GM18951 (cell line): ENCODE data around the gene TCEAL8.

Experiments
- POLR2A ChIP-seq: IDR thresholded peaks from 4 replicates; pipeline ENCODE4 v1.6.1; 2011; ENCODE audit warnings: mild to moderate bottlenecking; ENCODE audit not compliant: insufficient read length, insufficient read depth; ENCODE audit errors: extremely low read depth
- in situ Hi-C: fragments of 300-500 bp; cut with MboI; formaldehyde crosslinking; loops from one replicate; pipeline ENCODE4 v1.12.0; 2022; ENCODE audit warnings: low sequenced_read_pairs, mixed read lengths, inconsistent platforms; ENCODE audit not compliant: unreplicated experiment

Gene TCEAL8, protein sequence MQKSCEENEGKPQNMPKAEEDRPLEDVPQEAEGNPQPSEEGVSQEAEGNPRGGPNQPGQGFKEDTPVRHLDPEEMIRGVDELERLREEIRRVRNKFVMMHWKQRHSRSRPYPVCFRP

DNA sequence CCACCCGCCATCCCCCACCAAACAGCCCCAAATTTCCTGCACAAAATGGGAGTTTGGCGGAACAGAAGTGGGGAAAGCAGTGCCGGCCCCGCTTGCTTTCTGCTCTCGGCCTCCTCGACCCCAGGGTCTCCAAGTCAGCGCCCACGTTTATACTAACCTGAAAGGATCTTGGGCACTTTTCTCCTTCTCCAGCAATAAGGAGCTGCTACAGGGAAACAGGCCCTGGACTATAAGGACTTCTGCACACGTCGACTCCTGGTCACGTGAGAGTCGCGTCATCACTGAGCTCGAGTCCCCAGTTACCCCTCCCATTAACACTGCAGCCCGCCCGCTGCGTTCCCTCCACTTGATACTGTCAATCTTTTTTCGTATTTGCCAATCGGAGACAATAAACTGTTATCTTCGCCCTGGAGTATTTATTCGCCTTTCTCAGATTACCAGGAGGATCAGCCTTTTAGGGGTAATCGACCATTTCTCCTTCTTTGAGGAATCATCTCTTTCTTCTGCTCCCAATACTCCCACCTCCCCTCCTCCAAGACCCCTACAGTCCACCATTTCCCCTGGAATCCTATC is at the start of gene TCEAL8:
Gene TCEAL8 (minus strand): TSS at position 235 of the 573 bp plus-strand sequence. CDS start 1,176 bp downstream, outside the sequence.
- TF ChIP-seq POLR2A, result peak; percentile 52
- in situ Hi-C loops, result no loop called here

DNA sequence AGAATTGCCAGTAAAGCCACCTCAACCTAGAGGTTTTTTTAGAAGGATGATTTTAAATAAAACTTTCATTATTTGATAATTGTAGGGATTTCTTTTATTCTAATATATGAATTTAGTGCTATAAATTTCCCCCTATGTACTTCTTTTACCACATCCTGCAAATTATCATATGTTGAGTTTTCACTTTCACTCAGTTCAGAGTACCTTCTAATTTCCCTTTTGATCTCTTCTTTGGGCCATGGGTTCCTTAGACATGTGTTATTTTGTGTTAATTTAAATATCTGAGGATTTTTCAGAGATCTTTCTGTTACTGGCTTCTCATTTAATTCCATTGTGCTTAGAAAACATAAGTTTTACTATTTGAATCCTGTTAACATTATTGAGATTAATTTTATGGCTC is 49.8 kb upstream of the TCEAL8 start:
- no peak for TF ChIP-seq POLR2A
- in situ Hi-C loops, result no loop called here

DNA sequence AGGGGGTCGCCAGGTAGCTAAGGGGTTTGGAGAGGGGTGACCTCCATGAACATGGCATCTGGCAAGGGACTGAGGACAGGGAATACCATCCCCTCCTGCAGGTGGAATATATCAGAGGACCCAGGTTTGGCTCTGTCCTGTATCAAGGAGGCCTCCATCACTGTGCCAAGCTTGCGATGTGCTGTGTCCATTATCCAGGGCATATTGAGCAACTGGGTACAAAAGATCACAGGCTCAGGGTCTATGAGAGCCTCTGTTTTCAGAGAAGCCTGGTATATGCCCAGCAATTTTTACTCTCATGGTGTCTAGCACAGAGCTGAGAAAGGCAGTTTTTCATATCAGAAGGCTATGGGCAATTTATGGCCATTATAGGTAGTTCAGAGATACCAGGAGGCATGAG is 38.2 kb upstream of the TCEAL8 start:
- no peak for TF ChIP-seq POLR2A

DNA sequence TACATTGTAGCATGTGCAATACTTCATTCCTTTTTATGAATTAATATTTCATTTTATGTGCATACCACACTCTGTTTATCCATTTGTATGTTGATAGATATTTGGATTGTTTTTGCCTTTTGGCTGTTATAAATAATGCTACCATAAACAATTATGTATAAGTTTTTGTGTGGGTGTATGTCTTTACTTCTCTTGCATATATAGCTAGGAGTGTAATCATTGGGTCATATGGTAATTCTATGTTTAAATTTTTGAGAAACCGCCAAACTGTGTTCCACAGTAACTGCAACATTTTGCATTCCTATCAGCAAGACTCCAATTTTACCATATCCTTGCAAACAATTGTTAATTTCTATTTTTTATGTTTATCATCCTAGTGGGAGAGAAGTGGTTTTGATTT is 24.7 kb upstream of the TCEAL8 start:
- in situ Hi-C loops, result no loop called here
- TF ChIP-seq POLR2A, result no peak

More for the DNA sequence above, 38.2 kb upstream of the TCEAL8 start:
- in situ Hi-C loops, result no loop called here

DNA sequence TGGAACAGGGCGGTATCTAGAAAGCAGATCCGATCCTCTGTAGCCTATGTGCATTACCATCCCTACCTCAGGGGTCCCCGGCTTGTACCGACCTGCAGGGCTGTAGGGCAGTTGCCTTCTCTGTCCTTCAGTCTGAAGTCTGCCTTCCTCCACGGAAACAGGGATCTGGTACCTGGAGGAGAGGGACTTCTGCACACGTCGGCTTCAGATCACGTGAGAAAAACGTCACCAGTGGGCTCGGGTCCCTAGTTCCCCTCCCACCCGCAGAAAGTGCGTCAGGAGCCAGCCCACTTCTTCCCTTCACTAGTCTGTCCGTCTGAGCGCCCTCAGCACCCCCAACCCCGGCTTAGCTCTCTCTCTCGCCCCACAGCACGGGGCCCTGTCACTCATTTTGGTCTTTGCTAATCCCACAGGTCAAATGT is 21.6 kb upstream of the TCEAL8 start, which contains the start of gene TCEAL5:
Gene TCEAL5 (minus strand): TSS at position 170 of the 422 bp plus-strand sequence. CDS start 2,187 bp downstream, outside the sequence.
- in situ Hi-C loops, result no loop called here
- TF ChIP-seq POLR2A, result no peak

DNA sequence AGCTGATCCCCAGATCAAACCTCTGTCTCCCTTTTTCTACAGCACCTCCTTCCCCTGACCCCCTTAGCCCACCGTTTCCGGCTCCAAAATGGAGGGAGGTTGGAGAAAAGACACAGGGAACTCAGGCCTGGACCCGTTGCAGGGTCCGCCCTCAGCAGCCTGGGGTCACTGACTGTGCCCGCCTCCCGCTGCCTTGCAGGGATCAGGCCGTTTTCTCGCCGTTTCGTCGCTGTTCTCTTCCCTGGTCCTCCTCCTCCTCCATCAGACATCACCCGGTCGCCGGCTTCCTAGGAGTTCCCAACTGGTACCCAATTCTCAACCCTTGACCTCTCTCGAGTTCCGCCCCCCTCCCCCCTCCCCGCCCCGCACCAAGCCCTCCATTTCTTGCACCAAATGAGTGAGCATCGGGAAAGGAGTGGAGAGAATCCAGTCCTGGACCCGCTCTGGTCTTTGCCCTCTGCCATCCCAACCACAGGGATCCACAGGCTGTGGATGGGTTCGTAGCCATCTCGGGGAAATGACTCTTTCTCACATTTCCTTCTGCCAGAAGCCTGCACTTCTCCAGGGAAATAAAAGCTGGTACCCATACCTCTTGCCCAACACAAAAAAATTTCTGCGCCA is 21.1 kb upstream of the TCEAL8 start:
- TF ChIP-seq POLR2A, result no peak
- in situ Hi-C loops, result no loop called here

DNA sequence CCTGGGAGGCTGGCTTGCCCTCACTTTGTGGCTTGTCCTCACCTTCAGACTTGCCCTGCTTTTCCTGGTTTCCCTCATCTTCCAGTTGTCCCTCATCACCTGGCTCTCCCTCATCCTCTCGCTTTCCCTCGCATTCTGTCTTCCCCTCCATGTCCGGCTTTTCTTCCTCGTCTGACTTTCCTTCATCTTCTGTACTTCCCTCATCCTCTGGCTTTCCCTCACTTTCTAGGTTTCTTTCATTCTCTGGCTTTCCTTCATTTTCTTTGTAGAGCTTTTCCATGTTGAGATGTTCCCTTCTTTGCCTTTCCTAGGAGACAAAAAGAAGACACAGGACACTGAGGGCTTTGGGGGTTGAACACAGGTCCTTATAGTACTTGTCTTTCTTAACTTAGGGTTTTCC is 19.3 kb upstream of the TCEAL8 start:
- in situ Hi-C loops, result no loop called here
- no peak for TF ChIP-seq POLR2A

DNA sequence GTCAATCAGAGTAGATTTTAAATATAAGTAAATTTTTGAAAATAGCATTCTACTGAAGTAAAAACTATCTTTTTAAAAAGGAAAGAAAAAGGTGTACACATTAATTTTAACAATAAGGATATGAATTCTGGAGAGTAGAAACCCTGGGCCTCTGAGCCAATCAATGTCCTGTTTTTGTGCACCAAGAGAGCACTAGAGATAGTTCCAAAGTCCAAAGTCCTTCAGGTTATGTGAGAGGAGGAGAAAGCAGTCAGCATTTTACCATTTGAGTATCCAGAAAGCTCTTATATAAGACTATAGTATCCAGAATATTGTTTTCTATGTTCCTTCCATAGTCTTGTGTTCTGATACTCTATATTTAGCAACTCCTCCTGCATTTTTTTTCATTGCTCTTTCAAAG is 3.3 kb upstream of the TCEAL8 start:
- in situ Hi-C loops, result no loop called here
- TF ChIP-seq POLR2A, result no peak

DNA sequence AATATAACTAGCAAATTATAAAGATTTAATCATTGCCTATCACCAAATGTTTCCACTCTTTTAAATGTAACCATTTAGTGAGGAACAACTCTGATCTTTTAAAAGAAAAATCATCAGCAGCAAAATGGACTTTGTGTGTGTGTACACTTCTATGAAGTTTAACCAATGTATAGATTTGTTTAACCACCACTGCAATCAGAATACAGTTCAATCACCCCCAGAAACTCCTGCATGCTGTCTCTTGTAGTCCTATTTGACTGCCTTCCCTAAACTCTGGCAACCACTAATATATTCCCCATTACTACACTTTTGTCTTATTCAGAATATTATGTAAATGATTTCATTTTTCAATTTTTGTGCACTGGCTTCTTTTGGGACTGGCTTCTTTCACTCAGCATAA is 1.7 kb upstream of the TCEAL8 start:
- no peak for TF ChIP-seq POLR2A
- in situ Hi-C loops, result no loop called here

DNA sequence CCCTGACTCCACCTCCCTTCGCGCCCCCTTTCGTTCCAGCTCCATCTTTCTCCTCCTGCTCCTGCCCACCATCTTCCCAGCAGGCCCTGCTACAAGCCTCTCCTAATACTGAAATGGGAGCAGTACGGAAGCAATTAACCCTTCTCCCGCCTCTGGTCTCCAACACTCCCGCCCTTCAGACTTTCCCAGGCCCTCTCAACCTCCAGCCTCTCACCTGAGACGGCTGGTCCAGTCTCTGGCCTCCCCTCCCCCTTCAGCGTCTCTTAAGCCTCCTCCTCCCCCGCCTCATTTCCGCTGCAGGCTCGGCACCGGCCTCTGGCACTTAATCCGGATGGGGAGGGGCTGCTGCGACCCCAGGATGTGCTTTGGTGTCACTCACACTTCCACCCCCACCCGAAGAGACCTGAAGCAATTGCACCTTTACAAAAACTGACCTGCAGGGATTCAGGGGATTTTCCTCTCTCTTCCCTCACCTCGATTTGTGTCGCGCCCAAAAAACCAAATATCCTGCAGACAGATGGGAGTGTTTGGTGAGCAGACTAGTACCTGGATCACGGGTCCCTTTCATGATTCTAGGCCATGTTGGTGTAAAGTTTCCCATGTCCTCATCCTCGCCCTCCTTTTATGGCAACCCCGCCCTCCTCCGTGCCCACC is 657 bp downstream of the TCEAL8 start:
- no peak for TF ChIP-seq POLR2A
- in situ Hi-C loops, result no loop called here

DNA sequence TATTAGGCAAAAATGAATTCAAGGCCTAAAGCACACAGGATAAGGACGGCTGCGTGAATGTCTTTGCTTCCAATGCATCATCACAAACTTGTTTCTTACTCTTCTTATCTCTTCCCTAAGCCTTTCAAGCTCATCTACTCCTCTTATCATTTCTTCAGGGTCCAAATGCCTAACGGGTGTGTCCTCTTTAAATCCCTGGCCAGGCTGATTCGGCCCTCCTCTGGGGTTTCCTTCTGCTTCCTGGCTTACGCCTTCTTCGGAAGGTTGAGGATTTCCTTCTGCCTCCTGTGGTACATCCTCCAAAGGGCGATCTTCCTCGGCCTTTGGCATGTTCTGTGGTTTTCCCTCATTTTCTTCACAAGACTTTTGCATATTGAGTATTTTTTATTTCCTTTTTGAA is 1.3 kb downstream of the TCEAL8 start:
- no peak for TF ChIP-seq POLR2A
- in situ Hi-C loops, result no loop called here

DNA sequence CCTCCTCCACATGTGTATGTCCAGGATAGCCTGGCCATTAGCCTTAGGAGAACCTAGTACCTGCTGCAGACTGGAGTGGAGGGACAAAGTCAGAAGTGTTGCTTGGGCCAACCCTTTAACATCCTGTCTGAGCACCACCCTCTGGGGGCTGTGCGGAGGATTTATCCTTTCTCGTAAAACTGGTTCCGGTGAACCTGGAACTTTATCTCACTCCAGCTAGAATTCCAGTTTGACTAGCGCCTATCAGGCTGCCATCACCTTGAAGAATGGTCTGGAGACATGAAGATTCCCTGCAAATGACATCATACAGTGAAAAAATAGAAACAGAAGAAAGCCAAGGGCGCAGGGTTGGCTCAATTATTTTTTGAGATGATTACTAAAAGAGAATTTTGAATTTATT is 4.0 kb downstream of the TCEAL8 start:
- in situ Hi-C loops, result no loop called here
- no peak for TF ChIP-seq POLR2A

DNA sequence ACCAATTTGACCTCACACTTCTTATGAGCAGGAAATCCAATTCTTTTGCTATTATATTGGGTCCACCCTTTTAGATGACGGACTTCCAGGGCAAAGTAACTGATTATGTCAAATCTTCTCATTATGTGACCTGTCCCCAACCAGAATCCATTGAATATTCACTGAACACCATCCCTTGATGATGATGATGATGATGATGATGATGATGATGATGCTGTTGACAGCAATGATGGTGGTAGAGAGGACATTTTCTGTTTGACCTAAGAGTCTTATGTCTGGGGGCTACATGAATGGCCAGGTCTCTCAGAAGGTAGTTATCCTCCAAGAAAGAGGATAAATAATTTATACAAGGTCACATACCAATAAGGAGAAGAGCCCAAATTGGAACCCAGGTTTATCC is 5.2 kb downstream of the TCEAL8 start:
- in situ Hi-C loops, result no loop called here
- no peak for TF ChIP-seq POLR2A

DNA sequence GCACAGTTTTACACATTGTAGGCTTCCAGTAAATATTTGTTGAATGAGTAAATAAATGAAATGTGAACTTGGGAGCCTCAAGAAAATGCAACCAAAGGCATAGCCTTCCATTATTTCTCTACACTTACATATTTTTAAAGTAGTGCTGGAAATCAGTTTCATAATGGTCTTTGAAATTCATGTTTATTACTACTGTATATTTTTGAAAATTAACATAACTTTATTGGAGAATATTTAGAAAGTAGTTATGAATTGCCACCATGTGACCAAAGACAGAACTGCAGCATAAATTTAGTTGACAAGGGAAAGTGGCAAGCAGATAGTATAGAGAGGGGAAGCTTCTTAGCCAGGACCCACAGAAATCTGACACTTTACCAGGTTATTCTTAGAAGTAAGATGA is 6.4 kb downstream of the TCEAL8 start:
- TF ChIP-seq POLR2A, result no peak
- in situ Hi-C loops, result no loop called here

DNA sequence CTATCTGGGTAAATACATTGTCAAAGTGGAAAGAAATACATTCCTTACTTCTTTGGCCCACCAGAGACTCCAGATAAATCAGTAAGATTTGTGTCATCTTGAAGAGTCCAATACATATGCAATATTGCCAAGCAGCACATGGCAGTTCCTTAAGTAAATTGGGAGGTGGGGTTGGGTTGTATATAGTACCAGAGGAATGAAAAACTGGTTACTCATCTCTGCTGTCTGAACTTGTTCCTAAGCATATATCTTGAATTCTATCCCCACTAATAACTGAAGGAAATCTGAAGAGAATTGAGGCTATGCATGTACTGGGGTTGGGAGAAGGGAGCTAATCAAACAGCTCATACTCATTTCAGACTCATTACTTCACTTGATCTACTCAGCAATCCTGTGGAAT is 14.8 kb downstream of the TCEAL8 start:
- in situ Hi-C loops, result no loop called here
- TF ChIP-seq POLR2A, result no peak
